GM18909 (cell line): ENCODE measurements around the gene PDE8B.

Source experiments
- ATAC-seq: cut with Tn5 transposase; IDR thresholded peaks from one replicate; pipeline ENCODE4 v1.9.1; 2021; ENCODE audit warnings: mild to moderate bottlenecking; ENCODE audit not compliant: unreplicated experiment, poor library complexity

The PDE8B gene

GRCh38 chr5:77316871-77317661, 106.6 kb downstream of the PDE8B start:
- no peak for ATAC-seq

GRCh38 chr5:77318060-77318459, 107.6 kb downstream of the PDE8B start:
- ATAC-seq, result no peak

DNA sequence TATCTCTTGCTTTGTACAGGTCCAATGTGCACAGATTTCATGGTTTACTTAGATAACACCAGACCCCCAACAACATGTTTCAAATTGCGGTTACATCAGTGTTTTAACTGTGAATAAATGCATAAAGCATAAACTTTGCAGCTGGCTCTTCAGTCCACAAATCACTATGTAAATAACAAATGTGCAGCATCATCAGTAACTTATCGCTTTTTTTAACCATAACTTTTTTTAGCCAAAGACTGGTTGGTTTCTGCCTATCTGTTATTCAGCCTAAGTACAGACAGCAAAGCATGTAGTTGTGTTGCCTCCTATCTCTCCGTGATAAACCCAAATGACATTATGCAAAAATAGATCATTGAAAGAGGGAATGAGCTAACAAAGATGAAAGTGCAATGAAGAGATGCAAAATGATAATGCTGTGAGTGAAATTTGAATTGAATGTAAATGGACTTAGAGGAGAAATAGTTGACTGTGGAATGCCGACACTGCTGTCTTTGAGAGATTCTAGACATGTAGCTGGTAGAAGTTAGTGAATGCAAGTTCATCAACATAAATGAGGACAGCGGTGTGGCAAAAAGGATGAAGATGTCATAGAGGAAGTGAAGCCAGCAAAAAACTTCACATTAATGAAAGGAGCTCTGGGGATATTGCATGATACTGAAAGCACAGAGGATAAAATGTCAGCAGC, 108.8 kb downstream of the PDE8B start:
- ATAC-seq, result no peak

- no peak for ATAC-seq
Measured at GRCh38 chr5:77321793-77322394, 111.4 kb downstream of the PDE8B start.

DNA sequence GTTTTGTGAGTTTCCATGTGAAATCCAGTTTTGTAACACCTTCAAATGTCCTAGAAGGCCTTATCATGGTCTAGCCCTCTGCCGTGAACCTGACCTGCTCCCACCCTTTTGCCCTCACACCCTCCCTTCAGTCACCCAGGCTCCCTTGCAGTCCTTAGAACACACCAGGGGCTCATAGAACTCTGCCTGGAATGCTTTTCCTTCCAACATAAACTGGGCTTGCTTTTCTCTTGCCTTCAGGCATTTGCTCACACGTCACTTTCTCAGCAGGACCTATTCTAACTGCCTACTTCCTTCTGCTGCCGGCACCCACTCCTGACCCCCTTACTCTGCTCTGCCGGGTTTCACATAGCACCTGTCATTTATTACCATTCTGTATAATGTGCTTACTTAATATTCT, 111.9 kb downstream of the PDE8B start:
- no peak for ATAC-seq

GRCh38 chr5:77325921-77326541, 115.6 kb downstream of the PDE8B start:
- no peak for ATAC-seq

DNA sequence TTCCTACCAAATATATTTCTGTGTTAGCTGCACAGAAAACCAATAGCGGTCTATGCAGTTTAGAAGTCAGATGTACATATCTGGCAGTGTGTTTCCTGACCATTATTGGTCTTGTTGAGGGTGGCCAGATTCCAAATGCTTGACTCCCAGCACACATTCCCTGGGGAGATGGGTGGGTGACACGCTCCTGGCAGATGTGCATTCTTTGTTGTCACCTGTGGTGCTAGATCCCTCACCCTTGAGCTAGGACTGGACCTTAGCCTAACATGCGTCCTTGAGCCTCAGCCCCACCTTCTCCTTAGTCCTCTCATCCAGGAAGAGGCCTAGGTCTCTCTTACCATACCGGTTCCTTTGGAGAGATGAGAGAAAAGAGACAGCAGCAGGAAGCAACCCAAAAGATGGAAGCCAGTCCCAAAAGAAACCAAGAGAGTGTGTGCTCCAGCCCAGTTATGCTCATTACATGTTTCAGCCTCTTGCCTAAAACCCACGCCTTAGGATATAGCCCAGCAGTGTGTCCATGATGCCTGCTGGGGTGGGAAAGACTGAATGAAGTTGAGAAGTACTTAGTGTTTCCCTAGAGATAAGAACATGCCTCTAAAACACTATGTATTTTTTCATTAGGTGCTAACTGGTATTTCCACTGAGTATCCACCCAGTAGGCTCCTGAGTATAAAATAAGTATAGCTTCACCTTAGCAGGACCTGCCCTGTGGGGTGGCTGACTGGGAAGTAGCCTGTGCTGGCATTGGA, 116.7 kb downstream of the PDE8B start:
- no peak for ATAC-seq

DNA sequence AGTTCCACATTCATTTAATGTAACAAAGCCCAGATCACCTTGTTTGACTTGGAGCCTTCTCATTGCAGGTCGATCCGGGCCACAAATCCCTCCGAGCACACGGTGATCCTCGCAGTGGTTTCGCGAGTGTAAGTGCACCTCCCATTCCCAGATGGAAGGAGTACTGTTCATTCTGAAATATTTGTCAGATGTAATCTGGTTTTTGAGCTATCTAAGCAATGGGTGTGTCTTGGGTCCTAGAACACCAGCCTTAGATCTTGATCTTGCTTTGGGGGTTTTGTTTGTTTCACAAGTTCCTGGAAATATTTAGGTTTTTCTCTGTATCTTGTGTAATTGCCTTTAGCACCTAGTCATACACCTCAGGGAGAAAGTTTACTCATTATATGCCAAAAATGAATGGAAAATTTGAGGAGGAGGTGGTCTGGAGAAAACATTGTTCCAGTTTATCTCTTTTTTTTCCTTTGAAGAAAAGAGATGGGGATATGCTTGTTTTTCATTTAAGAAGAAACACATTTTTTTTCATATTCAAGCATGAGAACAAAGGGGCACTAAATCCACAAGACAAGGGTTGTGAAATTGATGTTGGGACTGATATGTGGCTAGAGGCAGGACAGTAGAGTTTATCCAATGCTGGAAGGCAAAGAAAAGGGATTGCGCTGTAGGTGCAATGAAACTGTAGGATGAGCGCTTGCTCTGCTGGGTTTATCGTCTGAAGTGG, 118.6 kb downstream of the PDE8B start:
- no peak for ATAC-seq

GRCh38 chr5:77329664-77330430, 119.4 kb downstream of the PDE8B start:
- ATAC-seq, result no peak

GRCh38 chr5:77333036-77333435, 122.6 kb downstream of the PDE8B start:
- ATAC-seq, result no peak

- no peak for ATAC-seq
Measured at GRCh38 chr5:77333451-77334123, 123.1 kb downstream of the PDE8B start.

DNA sequence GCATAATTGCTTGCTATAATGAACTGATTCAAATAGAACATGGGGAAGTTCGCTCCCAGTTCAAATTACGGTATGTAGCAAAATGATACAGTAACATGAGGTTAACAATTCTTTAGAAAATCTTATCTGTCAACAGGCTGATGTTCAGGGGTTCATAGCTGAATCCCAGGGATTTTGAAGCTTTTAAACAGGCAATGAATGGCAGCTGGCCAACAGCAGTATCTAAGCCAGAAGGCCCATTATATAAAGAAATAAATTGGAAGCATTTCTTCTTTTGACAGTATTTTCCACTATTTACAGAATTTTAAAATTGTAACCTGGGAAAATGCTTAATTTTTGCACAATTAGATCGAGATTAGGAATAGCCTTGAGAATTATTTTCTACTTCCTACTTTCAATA, 126.8 kb downstream of the PDE8B start:
- no peak for ATAC-seq

DNA sequence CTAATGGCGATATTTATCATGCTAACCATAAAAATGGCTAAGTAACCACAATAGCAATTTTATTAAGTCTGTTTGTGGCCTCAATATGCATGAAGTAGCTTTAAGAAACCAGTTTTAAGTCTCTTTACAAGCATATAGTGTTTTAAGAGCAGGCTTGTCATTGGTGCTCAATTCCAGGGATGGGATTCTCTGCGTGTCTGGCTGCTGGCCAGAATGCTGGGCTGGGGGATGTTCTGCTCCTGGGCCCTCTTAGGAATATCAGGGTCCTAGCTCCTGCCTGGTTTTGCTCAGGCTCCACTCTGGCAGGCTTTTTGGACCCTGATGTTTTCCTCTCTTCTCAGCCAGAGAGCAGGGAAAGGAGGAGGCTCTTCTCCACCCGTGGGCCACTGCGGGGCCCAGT, 127.2 kb downstream of the PDE8B start:
- no peak for ATAC-seq

GRCh38 chr5:77339337-77339890, 128.9 kb downstream of the PDE8B start:
- ATAC-seq, result no peak

DNA sequence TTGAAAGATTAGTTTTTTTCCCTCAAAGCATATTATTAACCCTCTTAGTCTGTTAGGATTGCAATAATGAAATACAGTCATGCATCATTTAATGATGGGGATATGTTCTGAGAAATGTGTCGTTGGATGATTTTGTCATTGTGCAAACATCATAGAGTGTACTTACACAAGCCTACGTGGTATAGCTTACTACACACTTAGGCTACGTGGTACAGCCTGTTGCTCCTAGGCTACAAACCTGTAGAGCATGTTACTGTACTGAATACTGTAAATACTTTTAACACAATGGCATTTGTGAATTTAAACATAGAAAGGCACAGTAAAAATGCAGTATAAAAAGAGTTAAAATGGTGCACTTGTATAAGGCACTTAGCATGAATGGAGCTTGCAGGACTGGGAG, 132.7 kb downstream of the PDE8B start:
- ATAC-seq, result no peak

DNA sequence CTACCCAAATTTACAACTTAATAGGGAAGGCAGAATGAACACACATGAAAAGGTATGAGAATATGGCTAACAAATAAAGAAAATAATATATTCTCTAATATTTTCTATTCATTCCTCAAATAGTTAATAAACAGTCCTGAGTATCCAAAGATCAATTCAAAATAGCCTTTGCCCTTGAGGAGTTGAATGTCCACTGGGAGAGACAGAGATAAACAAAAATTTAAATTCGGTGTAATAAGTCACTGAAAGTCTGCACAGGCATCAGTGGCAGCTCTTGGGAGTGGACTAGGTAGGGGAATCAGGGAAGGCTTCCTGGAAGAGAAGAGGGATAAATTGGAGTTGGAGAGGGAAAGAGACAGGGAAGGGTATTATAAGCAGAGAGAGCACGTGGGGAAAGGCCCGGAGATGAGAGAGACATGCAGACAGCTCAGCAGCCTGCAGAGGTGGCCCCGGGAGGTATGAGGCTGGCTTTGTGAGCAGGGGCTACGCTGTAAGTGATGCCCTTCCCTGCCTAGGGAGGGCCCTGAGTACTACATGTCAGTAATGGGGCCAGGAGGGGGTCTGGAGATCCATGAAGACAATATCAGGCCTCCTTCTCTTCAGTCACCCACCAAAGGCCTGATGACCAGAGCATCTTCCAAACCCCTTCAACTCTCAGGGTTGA, 137.1 kb downstream of the PDE8B start:
- ATAC-seq, result no peak

- ATAC-seq, result no peak
Measured at GRCh38 chr5:77353251-77353650, 142.8 kb downstream of the PDE8B start.

- ATAC-seq, result no peak
Measured at GRCh38 chr5:77354454-77354853, 144.0 kb downstream of the PDE8B start.
